Testis (tissue), 2 donors: ENCODE results near the gene BSPRY.

Experiments
- POLR2A ChIP-seq: fragments of 450-650 bp; IDR thresholded peaks from one replicate; pipeline ENCODE4 v1.6.1; 2017; ENCODE audit warnings: antibody characterized with exemption, mild to moderate bottlenecking, moderate library complexity
- TF ChIP-seq, protein P1 (sequence below), 3 experiments: fragments of 450-650 bp in 2 of 3; fragments of 200-600 bp in 1 of 3; sonication (generic) in 1 of 3; IDR thresholded peaks; one replicate each; pipeline ENCODE4 v1.5.1; 2016 to 2019; ENCODE audit warnings: antibody characterized with exemption in 3 of 3, mild to moderate bottlenecking in 2 of 3, moderate library complexity in 1 of 3

DNA sequence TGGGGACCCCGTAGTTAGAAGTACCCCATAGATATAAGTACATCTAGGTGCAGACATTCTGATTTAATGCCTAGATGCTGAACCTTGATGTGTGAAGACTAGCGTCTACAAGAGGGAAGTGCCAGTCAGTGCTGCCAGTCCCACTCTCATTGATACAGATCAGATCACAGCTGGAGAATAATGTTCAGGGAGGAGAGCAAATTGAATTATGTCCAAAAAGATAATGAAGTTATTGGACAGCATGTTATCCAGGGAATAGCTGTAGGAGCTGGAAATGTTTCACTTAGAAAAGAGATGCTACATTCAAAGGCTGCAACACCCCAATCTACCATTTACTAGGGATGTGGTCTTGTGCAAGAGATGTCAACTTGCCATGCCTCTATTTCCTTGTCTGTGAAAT, 30.3 kb upstream of the BSPRY start:
- TF ChIP-seq, protein P1, sequence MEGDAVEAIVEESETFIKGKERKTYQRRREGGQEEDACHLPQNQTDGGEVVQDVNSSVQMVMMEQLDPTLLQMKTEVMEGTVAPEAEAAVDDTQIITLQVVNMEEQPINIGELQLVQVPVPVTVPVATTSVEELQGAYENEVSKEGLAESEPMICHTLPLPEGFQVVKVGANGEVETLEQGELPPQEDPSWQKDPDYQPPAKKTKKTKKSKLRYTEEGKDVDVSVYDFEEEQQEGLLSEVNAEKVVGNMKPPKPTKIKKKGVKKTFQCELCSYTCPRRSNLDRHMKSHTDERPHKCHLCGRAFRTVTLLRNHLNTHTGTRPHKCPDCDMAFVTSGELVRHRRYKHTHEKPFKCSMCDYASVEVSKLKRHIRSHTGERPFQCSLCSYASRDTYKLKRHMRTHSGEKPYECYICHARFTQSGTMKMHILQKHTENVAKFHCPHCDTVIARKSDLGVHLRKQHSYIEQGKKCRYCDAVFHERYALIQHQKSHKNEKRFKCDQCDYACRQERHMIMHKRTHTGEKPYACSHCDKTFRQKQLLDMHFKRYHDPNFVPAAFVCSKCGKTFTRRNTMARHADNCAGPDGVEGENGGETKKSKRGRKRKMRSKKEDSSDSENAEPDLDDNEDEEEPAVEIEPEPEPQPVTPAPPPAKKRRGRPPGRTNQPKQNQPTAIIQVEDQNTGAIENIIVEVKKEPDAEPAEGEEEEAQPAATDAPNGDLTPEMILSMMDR (IDR thresholded peaks at IDR 0.05): no peak
- TF ChIP-seq POLR2A: no peak
